Measurements from ENCODE around the gene SLIT3. TPM values are rescaled to one million over a fixed set of nuclear protein-coding genes. Genes with fewer than 3 reads are reported as not detected.

SLIT3 gene
- total RNA-seq, 4 donors from 2014 or later: 28.4 to 77.2 (median 63.8) TPM

DNA sequence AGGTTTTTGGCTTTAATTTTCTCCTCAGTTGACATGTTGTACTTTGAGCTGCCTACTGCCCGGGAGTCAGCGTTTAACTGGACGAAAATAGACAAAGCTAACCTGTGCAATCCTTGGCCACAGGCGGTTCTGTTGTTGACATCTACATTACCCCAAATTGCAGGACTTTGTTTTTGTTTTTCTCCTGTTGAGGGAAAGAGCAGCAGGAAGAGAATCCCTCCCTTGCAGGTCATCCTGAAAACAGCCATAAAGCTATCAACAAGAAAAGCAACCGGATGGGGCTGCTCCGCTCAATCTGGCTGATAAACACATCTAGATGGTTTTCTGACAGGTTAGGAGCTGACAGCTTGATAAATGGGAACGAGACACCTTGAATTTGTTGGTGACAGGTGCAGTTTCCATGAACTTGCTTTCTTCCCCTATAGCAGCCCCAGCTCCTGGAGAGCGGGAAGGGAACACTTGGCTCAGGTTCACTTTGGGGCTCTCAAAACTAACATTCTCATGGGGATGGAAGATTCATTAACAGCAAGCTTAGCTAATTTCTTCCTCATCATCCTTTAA lies 331.5 kb downstream of the SLIT3 start:
- Histone ChIP-seq H3K9me3 (no peaks in the 10 kb centered on the region), H3K4me1 (peaks cover 0 to 9% of the 10 kb centered on the region in 2 donors), H3K4me3 (replicated peaks in 1 of 3) (no peak overlapping the region), H3K36me3 (no peaks in the 10 kb centered on the region), H3K27me3 (no peaks in the 10 kb centered on the region), H3K27ac (no peak overlapping the region)
- DNase-seq: no peak
- intact Hi-C loops (cut with DNase I): no loop called here
- 80 to 88% methylated on average over 8 of the region's 8 CpGs for WGBS, 2 donors
- TF ChIP-seq POLR2A (IDR thresholded peaks at IDR 0.05): no peak
- TF ChIP-seq, protein P1, sequence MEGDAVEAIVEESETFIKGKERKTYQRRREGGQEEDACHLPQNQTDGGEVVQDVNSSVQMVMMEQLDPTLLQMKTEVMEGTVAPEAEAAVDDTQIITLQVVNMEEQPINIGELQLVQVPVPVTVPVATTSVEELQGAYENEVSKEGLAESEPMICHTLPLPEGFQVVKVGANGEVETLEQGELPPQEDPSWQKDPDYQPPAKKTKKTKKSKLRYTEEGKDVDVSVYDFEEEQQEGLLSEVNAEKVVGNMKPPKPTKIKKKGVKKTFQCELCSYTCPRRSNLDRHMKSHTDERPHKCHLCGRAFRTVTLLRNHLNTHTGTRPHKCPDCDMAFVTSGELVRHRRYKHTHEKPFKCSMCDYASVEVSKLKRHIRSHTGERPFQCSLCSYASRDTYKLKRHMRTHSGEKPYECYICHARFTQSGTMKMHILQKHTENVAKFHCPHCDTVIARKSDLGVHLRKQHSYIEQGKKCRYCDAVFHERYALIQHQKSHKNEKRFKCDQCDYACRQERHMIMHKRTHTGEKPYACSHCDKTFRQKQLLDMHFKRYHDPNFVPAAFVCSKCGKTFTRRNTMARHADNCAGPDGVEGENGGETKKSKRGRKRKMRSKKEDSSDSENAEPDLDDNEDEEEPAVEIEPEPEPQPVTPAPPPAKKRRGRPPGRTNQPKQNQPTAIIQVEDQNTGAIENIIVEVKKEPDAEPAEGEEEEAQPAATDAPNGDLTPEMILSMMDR (IDR thresholded peaks at IDR 0.05): no peak

DNA sequence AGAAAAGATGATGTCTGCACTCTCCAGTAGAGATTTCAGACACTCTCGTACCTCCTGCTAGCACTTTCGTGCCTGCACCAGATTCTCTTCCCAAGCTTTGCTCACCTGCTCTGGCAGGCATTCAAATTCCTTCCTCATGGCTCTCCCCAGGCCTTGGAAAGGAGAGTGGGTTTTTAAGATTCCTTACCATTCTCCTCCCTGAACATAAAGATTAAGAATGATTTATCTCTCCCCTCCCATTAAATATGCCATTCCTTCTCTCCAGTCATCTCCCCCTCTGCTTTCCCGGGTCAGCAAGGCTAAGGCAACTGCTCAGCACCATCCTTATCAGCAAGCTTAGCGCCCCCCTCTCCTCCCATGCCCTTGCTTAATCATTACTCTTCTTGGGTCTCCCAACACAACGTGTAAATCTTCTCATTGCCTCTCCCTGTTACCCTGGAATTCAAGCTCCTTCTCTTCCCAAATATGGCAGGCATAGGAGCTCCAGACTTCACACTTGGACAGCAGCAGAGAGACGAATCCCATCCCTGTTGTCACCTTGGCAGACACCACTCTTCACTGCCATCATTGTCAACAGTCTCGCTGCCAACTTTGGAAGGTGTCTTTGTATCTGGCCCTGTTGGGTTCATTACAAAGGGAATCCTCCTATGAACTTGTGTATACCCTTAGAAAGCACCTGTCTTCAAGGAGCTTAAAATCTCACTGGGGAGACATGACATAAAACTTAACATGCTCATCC lies 332.9 kb downstream of the SLIT3 start:
- Histone ChIP-seq H3K27ac (no peak overlapping the region), H3K27me3 (no peaks in the 10 kb centered on the region), H3K36me3 (no peaks in the 10 kb centered on the region), H3K9me3 (no peaks in the 10 kb centered on the region), H3K4me3 (replicated peaks in 1 of 3) (no peak overlapping the region), H3K4me1 (peaks cover 0 to 3% of the 10 kb centered on the region in 2 donors)
- WGBS, 2 donors: 77 to 88% methylated on average over 7 of the region's 7 CpGs
- intact Hi-C loops (cut with DNase I): no loop called here
- no peak for DNase-seq
- TF ChIP-seq POLR2A (IDR thresholded peaks at IDR 0.05): no peak
- TF ChIP-seq, protein P1 (IDR thresholded peaks at IDR 0.05): no peak

DNA sequence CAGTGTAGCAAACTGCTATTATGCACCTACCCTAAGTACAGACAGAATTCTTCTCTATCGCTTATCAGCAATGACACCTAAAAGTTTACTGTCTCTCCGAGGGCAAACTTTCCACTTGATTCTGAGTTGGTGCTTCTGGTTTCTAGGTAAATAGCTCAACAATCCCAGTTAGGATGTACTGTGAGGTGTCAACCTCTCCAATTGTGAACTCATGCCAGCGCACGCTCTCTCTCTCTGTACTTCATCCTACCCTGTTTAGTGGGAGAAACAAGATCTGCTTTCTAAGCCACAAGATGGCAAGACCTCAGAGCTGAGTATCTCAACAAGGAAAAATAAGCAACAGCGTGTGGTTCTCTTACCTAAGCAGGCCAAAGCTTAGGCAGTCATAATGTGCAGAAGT lies 335.3 kb downstream of the SLIT3 start:
- no peaks in the 10 kb centered on the region for H3K27me3 ChIP-seq
- no peak overlapping the region for H3K27ac ChIP-seq
- H3K9me3 ChIP-seq: no peaks in the 10 kb centered on the region
- H3K4me1 ChIP-seq: no peaks in the 10 kb centered on the region
- 93 to 97% methylated on average over 5 of the region's 5 CpGs for WGBS, 2 donors
- H3K4me3 ChIP-seq (replicated peaks in 1 of 3): no peak overlapping the region
- no peak for TF ChIP-seq POLR2A (IDR thresholded peaks at IDR 0.05)
- TF ChIP-seq, protein P1 (IDR thresholded peaks at IDR 0.05): no peak
- no peak for DNase-seq
- intact Hi-C loops (cut with DNase I): no loop called here
- no peaks in the 10 kb centered on the region for H3K36me3 ChIP-seq

DNA sequence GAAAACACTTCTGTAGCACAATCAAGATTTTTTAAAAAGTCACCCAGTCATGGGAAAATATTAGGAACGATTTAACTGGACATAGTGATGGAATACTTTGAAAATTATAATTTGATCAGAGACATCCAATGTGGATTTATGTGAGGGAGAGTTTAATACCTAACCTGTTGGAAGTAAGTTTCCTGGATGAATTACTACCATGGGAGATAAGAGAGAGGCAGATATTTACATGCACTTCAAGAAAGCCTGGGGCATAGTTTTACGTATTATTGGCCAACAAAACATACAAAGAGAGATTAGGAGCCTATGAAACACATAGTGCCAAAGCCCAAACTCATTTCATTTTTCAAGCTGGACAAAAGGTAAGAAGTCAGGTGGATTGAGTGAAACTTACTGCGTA lies 336.8 kb downstream of the SLIT3 start:
- Histone ChIP-seq H3K9me3 (no peaks in the 10 kb centered on the region), H3K27me3 (no peaks in the 10 kb centered on the region), H3K4me3 (replicated peaks in 1 of 3) (no peak overlapping the region), H3K4me1 (no peaks in the 10 kb centered on the region), H3K27ac (no peak overlapping the region), H3K36me3 (no peaks in the 10 kb centered on the region)
- TF ChIP-seq POLR2A (IDR thresholded peaks at IDR 0.05): no peak
- TF ChIP-seq, protein P1 (IDR thresholded peaks at IDR 0.05): no peak
- intact Hi-C loops (cut with DNase I): no loop called here
- no peak for DNase-seq
- 90 to 91% methylated on average over 3 of the region's 3 CpGs for whole genome bisulfite sequencing, 2 donors

DNA sequence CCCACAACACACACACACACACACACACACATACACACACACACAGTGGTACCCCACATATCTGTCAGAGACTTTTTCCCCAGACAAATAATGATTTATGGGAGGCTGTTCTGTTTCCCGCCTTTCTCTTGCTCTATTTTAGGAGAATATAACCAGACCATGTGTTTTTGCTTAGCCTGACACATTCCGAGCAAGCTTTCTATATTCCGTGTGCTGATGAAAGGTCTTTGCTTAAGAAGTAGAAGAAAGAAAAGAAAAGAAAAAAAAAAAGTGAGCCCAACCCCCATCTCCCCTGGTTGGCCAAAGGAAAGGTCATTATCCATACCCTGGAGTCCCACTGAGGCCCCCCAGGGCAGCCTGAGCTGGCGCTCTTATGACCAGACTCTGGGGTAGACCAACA lies 338.6 kb downstream of the SLIT3 start:
- Histone ChIP-seq H3K27me3 (no peaks in the 10 kb centered on the region), H3K4me1 (no peaks in the 10 kb centered on the region), H3K9me3 (no peaks in the 10 kb centered on the region), H3K36me3 (no peaks in the 10 kb centered on the region), H3K4me3 (replicated peaks in 1 of 3) (no peak overlapping the region), H3K27ac (no peak overlapping the region)
- TF ChIP-seq POLR2A (IDR thresholded peaks at IDR 0.05): no peak
- TF ChIP-seq, protein P1 (IDR thresholded peaks at IDR 0.05): no peak
- intact Hi-C loops (cut with DNase I): no loop called here
- 84 to 85% methylated on average over 4 of the region's 4 CpGs for WGBS, 2 donors
- DNase-seq: no peak
